GM19395 (cell line): ENCODE measurements around the gene MYL1.

Experiments used
- ATAC-seq: cut with Tn5 transposase; IDR thresholded peaks from one replicate; pipeline ENCODE4 v1.9.1; 2021; ENCODE audit warnings: mild to moderate bottlenecking, moderate library complexity; ENCODE audit not compliant: unreplicated experiment

MYL1 gene

DNA sequence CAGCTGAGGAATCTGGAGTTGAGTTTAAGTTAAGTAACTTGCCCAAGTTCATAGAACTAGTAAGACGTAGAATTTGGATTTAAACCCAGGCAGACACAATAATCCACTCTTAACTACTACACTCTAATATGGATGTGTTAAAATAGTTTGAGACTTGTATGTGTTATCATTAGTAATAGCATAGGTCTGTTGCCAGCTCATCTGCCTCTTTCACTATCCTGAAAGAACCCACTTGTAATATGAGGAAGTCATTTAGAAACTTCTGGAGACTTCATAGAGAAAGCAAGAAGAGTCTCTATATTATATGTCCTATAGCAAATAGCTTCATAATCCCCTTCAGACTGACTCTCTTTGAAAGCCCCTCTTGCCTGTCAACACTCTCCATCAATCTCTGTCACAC is 46.7 kb downstream of the MYL1 start:
- ATAC-seq = no peak

DNA sequence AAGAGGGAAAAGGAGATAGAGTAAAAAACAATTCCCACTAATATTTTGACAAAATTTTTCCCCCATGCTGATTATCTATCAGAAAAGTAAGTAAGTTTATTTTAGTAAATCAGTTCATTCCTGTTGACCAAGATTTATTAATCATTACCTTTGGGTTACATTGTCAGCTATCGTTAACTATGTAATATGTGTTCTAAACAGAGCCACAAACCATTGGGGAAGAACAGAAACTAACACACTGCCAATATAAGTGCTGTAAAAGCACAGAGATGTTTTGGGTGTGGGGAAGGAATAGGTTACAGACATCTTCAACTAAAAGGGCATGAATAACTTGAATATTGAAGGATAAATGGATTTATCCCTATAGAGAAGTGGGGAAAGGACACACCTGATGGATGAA is 47.3 kb downstream of the MYL1 start:
- no peak for ATAC-seq

DNA sequence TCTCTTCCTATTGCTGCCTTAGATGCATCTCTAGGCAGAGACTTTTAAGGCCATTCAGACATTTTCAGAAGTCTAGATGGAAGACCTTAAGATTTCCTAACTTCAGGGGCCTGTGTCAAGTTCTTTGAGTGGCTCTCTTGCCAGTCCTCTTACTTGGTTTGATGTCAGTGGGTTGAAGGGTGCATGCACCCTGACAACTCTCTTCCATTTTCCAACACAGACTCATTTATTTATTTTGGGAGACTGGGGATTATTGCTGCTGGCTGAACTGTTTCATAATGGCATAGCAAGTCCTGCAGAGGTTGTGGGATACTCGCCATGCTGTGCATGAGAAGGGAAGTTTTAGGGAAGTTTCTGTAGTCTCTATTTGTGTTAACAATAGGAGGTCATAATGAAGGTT is 50.7 kb downstream of the MYL1 start:
- no peak for ATAC-seq

DNA sequence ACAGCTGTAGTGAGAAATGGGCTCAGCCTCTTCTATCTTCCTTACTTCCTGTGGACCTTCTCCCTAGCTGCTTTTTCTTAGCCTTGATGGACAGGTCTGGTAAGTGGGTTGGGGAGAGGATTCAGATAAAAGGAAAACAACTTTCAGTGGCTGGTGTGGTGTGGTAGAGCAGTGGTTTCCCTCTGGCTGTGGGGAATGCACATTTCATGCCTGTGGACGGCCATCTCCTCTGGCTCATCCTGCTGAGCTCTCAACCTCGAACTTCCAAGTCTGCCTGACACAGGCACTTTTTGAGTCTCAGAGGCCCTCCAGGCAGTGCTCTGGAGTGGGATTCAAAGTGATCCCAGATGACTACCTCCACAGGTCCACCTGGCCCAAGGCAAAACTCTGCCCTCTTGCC is 51.1 kb downstream of the MYL1 start:
- no peak for ATAC-seq

DNA sequence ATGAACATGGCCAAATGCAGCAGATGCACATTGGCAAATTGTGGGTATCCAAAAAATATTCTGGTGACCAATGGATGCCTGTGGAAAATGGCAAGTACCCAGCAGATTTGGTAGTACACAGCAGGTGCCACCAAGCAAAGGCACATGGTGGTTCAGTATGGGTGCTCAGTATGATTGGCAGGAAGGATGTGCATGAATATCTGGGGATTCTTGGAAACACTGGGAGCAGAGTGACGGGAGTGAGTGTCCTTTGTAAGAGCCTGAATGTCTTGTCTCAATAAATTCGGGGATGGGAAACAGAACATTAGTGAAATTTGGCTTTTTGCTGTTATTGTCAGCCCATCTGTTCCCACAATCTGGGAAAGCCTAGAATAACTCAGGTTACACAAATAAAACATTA is 52.9 kb downstream of the MYL1 start:
- no peak for ATAC-seq

DNA sequence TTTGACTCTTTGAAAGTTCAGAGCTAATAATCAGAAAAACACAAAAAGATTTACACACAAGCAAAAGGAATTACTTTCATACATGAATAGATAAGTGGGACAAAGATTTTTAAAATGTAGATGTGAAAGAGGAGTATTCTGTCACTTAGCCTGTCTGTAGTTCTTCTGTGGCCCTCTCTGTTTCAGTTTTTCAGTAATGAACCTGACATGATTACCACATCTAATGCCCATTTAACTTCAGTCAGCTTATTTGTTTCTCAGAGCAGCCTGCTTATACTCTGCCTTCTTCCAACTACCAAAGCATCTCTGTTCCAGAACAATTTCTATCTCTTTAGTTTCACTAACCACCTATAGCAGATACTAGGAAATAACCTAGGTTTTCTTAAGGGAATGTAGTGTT is 55.3 kb downstream of the MYL1 start:
- no peak for ATAC-seq

DNA sequence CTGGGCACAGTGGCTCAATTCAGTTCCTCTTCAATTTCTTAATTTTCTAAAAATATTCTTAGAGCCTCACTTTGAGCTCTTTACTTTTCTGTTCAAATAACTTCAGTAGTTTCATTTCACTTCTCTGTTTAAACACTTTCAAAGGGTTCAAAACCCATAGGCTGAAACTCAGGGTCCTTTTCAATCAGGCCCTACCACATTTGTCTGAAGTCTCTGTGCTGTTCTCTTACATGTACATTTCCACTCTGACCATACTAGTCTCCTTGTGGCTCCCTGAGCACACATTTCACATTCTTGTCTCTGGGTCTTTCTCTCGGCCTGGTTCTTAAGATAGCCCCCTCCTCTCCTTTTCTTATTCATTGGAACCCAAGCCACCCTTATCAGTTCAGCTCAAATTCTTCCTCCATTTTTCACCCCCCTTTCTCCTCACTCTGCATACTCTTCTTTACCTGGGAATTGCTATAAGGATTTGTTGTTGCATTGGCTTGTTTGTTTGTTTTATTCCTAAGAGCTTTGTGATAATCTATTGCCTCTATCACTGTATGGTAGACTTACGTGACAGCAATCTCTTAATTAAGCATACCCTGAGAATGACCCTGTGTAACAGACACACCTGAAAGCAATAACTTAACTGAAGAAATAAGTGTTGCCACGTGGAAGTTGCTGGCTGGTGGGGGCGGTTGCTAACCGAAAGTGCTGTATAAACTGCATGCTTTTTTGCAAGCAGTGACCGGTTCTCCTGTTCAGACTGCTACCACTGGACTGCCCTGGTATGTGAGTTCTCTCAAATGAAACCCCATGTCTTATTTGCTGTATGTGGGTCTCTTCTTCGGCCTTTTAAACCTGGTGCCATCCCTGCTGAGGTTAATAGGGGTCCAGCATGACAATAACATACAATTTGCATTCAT is 62.0 kb downstream of the MYL1 start:
- ATAC-seq = no peak

DNA sequence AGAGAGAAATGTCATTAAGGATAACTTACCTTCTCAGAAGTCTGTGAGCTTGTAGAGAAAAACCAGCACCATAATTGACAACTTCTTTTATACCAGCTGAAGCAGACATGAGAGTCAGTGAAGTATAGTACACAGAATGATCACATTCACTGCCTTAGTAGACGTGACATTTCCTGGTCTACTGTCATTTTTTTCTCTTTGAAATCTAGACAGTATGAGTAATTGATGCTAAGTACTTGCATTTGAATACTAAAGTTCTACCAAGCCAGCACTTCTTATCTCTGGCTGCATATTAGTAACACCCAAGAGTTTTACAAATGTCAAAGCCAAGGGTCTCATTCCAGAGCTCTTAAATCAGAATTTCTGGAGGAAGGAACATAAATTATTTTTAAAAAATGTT is 64.4 kb downstream of the MYL1 start:
- no peak for ATAC-seq
